PC-9 (cell line): ENCODE data around the gene SGK1.

Experiments used
- EZH2 ChIP-seq: fragments of 200-600 bp; sonication (generic); IDR thresholded peaks from 2 replicates; pipeline ENCODE4 v1.8.0; 2017; ENCODE audit warnings: antibody characterized with exemption, low read depth
- TF ChIP-seq, protein P1 (sequence below): fragments of 200-600 bp; sonication (generic); conservative IDR thresholded peaks from 2 replicates; pipeline ENCODE4 v1.6.1; 2017; ENCODE audit warnings: mixed run types, antibody characterized with exemption, mild to moderate bottlenecking, moderate library complexity

DNA sequence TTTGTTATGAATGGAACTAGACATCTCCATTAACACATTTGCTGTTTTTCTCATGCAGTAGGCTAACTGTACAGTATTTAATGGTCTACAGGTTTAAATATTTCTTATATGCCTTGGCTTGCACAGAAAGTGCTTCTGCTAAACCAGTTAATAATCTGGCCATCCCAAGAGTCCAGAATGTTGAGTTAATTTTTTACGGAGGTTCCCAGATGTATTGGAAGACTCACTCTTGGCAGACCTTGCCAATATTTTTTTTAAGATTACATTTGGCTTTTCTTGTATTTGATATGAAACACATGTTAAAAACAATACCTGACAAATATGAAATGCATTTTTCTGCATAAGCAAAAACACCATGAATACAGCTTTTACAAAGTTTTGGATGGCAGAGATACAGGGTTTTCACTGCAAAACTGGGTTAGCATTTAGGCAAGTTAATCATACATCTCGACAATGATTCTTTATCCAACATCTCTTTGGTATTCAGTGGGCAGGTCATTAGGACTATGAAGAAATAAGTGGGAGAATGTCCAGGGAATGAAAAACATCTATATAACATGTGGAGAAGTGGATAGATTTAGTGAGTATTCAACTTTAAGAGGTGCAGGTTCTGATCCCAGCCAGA lies 94.0 kb downstream of the SGK1 start:
- TF ChIP-seq, protein P1, sequence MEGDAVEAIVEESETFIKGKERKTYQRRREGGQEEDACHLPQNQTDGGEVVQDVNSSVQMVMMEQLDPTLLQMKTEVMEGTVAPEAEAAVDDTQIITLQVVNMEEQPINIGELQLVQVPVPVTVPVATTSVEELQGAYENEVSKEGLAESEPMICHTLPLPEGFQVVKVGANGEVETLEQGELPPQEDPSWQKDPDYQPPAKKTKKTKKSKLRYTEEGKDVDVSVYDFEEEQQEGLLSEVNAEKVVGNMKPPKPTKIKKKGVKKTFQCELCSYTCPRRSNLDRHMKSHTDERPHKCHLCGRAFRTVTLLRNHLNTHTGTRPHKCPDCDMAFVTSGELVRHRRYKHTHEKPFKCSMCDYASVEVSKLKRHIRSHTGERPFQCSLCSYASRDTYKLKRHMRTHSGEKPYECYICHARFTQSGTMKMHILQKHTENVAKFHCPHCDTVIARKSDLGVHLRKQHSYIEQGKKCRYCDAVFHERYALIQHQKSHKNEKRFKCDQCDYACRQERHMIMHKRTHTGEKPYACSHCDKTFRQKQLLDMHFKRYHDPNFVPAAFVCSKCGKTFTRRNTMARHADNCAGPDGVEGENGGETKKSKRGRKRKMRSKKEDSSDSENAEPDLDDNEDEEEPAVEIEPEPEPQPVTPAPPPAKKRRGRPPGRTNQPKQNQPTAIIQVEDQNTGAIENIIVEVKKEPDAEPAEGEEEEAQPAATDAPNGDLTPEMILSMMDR: no peak
- TF ChIP-seq EZH2: no peak
